ENCODE data around the gene SPNS3.

Gene SPNS3

DNA sequence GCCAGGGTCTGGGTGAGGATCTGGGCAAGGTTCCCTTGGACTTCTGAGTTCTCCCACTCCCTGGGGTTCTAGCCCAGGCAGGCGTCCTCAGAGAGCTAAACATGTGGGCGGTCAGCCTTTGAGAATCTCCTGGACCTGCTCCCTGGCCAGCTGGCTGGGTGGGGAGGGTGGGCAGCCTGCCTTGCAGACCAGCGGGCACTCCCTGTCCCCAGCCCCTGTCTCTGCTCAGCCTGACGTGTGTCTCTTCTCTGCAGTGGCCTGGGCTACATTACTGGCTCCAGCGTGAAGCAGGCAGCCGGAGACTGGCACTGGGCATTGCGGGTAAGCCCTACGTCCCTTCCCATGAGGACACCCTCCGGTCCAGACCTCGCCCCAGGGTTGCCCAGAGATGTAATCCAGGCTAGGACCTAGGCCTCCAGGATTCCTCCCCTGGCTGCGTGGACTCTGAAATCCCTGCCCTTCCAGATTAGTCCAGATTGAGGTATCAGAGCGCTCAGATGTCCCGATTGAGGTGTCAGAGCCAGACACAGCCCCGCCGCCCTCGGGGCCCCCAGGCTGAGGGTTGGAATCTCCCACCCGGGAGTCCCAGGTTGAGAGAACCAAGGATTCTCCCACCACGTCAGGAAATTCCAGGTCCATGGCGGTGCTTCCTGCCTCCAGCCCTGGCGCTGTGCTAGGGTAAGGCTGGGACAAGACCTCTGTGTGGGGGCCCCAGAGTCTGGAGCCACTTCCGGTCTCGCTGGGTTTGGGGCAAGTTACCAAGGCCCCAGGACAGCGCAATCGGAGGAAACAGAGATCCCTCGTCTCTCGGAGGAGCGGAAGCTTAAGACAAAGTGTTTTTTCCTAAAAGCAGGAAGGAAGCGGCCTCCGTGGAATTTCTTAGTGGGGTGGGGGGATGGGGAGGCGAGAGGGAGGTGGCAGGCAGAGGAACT is 97.3 kb downstream of the SPNS3 start:
- no peak for DNase-seq (ENCODE audit: low read depth)

DNA sequence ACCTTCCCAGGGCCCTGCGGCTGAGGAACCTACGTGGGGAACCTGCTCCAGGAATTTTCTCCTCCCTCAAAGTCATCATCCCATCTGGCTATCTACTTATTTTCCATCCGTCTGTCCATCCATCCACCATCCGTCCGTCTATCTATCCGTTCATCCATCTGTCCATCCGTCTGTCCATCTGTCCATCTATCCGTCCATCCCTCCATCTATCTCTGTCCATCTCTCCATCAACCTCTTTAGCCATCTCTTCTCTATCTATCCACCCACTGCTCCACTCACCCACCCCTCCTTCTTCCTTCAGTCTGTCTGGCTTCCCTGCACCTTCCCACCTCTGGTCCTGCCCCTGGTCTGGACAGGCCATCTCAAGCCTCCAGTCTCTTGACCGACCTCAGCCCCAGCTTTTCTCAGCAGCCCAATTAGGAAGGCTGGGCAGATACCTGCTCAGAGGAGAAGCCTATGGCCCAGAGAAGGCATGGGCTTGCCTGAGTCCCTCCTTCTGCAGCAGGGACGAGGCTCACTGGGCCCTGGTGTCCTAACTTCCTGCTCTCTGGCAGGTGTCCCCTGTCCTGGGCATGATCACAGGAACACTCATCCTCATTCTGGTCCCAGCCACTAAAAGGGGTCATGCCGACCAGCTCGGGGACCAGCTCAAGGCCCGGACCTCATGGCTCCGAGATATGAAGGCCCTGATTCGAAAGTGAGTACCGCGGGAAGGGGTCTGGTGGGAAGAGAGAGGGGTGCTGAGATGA is 98.4 kb downstream of the SPNS3 start:
- DNase-seq (ENCODE audit: low read depth) = no peak

DNA sequence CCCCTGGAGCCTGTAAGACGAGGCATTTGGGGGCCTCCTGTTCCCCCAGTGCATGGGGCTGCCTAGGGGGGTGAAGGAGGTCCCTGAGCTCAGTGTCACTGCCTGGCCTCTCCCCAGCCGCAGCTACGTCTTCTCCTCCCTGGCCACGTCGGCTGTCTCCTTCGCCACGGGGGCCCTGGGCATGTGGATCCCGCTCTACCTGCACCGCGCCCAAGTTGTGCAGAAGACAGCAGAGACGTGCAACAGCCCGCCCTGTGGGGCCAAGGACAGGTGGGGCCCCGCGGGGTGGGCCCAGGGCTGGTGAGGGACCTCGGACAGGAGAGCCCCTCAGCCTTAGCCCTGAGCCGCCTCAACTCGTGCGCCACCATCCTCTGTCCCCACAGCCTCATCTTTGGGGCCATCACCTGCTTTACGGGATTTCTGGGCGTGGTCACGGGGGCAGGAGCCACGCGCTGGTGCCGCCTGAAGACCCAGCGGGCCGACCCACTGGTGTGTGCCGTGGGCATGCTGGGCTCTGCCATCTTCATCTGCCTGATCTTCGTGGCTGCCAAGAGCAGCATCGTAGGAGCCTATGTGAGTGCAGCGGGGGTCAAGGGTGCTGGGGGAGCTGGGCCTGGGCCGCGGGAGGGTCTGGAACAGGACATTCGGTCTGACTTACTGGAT is 99.3 kb downstream of the SPNS3 start:
- no peak for DNase-seq (ENCODE audit: low read depth)

DNA sequence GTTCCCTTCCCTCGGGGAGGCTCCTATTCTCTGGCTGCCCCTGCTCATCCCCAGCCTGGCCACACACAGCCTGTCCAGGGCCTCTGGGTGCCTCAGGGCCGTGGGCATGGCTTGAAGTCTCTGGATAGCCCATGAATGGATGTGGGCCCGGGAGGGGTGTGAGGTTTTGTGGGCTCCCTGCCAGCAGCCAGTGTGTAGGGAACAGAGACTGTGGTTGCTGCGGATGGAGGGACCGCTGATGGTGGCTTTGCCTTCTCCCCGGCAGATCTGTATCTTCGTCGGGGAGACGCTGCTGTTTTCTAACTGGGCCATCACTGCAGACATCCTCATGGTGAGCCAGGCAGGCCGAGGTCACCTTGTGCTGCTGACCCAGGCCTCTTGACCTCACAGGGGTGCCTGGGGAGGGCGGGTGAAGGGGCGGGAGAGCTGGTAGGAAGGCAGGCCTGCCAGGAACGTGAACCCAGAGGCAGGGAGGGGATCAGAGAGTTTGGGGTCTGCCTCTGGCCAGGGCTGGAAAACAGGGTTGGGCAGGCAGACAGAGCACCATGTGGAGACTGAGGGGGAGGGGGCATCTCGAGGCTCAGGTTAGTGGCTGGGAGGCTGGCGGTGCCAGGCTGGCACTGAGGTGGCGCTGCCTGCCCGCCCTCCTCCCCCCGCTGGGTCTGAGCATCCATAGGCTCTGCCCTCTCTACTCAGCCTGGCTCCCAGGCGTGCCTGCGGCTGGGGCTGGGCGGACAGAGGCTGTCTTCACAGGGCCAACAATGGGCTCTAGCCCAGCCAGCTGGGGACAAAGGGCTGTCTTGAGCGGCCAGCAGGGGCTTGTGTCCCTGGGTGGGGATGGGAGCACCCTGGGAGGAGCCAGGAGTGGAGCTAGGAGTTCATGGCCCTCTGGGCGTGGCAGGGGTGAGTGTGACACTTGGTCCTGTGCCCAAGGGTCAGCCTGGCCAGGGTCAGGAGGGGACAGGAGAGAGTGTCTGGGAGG is 100.1 kb downstream of the SPNS3 start:
- no peak for DNase-seq (ENCODE audit: low read depth)

DNA sequence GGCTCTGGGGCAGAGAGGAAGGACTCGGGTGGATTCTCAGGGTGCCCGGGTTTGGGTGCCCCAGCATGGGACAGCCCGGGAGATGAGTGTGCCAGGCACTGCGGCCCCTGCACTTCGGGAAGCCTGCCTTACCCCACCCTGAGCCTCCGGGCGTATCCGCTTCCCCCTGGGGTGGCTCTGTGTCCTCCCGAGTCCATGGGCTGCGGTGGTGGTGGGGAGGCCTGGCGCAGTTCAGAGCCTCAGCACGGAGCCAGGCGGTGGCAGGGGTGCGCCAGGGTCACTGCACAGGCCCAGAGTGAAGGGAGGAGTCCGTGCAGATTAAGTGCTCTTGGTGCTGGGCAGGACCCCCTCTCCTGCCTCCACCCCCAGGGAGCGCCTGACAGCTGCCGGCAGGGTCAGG is 100.8 kb downstream of the SPNS3 start:
- DNase-seq (ENCODE audit: low read depth) = no peak

DNA sequence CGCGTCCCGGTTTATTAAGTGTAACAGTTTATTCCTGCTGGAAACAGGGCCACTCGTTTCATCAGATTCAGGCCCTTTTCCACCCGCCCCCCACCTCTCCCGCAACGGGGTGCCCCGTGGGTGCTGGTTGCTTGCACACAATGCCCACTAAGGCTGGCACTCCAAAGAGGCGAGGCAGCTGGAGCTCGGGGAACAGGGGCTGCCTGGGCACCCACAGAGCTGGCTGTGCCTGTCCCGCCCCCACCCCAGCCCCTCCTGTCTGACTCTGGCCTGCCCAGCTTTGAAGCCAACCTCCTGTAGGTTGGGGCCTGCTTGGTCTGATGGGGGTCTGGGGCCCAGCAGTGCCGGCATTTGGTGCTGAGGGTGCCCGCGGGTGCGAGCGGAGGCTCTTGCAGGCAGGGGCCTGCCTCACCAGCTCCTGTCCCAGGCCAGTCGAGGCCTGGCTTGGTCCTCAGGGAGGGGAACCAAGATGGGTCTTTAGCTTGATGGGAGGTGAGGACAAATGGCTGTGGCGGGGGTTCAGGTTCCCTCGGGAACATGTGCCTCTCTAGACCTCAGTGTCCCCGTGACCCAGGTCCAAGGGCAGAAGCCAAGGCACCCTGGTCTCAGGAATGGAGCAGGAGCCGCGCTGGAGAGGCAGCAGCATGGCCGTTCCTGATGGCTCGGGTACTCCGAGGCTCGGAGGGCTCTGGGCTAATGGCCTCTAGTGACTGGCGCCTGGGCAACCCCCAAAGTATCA is 101.4 kb downstream of the SPNS3 start:
- DNase-seq (ENCODE audit: low read depth) = no peak

DNA sequence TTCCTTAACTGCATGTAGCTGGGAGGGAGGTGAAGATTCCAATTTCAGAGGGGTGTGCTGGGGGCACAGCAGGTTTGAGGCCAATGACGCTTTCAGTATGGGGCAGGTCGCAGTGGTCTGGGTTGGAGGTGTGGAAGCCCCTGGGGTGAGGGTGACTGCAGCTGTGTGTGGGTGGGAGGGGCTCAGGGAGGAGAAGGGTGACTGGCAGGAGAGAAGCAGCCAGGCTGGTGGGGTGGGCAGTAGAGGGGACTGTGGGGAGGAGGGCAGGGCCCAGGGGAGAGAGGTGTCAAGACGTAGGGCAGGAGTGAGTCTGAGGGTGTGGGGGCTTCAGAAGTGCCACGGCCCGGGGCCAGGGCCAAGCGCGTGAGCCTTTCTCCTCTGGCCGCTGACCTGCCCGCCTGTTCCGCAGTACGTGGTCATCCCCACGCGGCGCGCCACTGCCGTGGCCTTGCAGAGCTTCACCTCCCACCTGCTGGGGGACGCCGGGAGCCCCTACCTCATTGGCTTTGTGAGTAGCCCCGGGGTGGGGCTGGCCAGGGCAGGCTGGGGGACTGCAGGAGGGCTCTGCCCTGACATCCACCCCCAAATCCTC is 102.0 kb downstream of the SPNS3 start:
- DNase-seq (ENCODE audit: low read depth) = no peak

DNA sequence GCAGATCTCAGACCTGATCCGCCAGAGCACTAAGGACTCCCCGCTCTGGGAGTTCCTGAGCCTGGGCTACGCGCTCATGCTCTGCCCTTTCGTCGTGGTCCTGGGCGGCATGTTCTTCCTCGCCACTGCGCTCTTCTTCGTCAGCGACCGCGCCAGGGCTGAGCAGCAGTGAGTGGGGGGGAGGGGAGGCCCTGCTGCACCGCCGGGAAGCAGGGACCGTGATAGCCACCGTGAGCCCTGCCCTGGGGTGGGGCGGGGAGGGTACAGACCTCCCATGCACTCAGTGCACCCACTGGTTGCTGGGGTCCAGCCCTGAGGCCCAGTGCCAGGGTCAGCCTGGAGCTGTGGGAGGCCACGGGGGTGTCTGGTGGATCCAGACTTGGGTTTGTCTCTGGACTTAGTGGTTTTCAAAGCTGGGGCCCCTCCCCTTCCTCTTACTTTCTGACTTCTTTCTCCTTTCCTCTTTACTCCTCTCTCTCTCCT is 102.6 kb downstream of the SPNS3 start:
- no peak for DNase-seq (ENCODE audit: low read depth)

DNA sequence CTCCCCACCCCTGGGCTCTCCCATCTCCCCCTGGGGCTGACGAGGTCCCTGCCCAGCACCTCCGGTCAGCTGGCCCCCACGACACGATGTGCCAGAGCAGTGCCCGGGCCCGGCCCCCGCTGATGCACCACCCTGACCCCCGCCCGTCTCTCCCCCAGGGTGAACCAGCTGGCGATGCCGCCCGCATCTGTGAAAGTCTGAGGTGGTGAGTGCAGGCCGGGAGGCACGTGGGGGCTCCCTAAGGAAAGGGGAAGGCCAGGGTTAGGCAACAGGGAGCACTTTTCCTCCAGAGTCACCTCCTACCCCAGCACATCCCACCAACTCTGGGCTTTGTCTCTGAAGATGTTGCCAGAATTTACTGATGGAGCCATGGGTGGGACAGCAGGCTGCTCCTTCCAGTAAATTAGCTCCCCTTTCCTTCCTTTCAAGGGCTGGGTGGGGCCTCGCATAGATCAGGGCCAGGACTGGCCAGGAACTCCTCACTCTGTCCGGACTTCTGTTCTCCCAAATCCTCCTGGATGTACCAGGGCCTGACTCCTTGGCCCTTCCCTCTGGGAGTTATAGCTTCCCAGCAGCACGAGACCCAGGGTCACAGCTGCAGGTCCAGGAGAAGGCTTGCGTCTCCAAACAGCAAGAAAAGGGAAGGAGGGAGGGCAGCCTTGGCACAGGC is 103.1 kb downstream of the SPNS3 start:
- DNase-seq (ENCODE audit: low read depth) = no peak
